Mesenchymal stem cell (in vitro differentiated cells and primary cell): Measurements from ENCODE around the gene WNT6.

ENCODE experiments used
- DNase-seq: peaks from one replicate; pipeline ENCODE4 v3.0.0-alpha.2; 2013
- H2AFZ ChIP-seq: one replicate; pipeline ENCODE4 v1.6.1; 2013; ENCODE audit warnings: low read depth, mild to moderate bottlenecking, control low read depth, inconsistent platforms, low read length, moderate library complexity
- H2AK5ac ChIP-seq: 2 replicates; pipeline ENCODE4 v1.6.1; 2013; ENCODE audit warnings: low read length, moderate library complexity, mild to moderate bottlenecking, inconsistent platforms; ENCODE audit not compliant: severe bottlenecking
- H2BK120ac ChIP-seq: one replicate; pipeline ENCODE4 v1.6.1; 2013; ENCODE audit warnings: low read depth, mild to moderate bottlenecking, inconsistent platforms, low read length, moderate library complexity
- H2BK12ac ChIP-seq, 2 experiments: one replicate each; pipeline ENCODE4 v1.6.1; 2013; ENCODE audit warnings: inconsistent platforms in 2 of 2, low read length in 2 of 2, mild to moderate bottlenecking in 2 of 2, moderate library complexity in 2 of 2, control low read depth in 1 of 2
- H2BK15ac ChIP-seq: one replicate; pipeline ENCODE4 v1.6.1; 2013; ENCODE audit warnings: mild to moderate bottlenecking, low read depth, inconsistent platforms; ENCODE audit not compliant: poor library complexity, severe bottlenecking
- H2BK5ac ChIP-seq: 2 replicates; pipeline ENCODE4 v1.6.1; 2013; ENCODE audit warnings: low read depth, mild to moderate bottlenecking, low read length, control low read depth, inconsistent platforms; ENCODE audit not compliant: poor library complexity, severe bottlenecking
- H3K14ac ChIP-seq, 2 experiments: one replicate each; pipeline ENCODE4 v1.6.1; 2013; ENCODE audit warnings: inconsistent platforms in 2 of 2, low read length in 2 of 2, control low read depth in 1 of 2, mild to moderate bottlenecking in 1 of 2, moderate library complexity in 1 of 2
- H3K18ac ChIP-seq, 2 experiments: one replicate each; pipeline ENCODE4 v1.6.1; 2013; ENCODE audit warnings: inconsistent platforms in 2 of 2, low read length in 2 of 2, control low read depth in 1 of 2, low read depth in 1 of 2, mild to moderate bottlenecking in 1 of 2
- H3K23ac ChIP-seq, 2 experiments: one replicate each; pipeline ENCODE4 v1.6.1; 2013; ENCODE audit warnings: inconsistent platforms in 2 of 2, low read length in 2 of 2, mild to moderate bottlenecking in 2 of 2, moderate library complexity in 2 of 2, control low read depth in 1 of 2
- H3K27ac ChIP-seq: 2 replicates; pipeline ENCODE4 v1.5.1; 2013; ENCODE audit warnings: mild to moderate bottlenecking, moderate library complexity, low read length, control low read depth, inconsistent platforms; ENCODE audit not compliant: poor library complexity, severe bottlenecking
- H3K27me3 ChIP-seq, 2 experiments: 2 replicates each; pipeline versions ENCODE4 v1.6.1 to v1.7.0; 2013; ENCODE audit warnings: low read length in 2 of 2, mild to moderate bottlenecking in 2 of 2, moderate library complexity in 2 of 2, control low read depth in 1 of 2, inconsistent platforms in 1 of 2; ENCODE audit not compliant: control insufficient read depth in 1 of 2, insufficient read depth in 1 of 2
- H3K36me3 ChIP-seq, 2 experiments: 2 replicates each; pipeline versions ENCODE4 v1.6.1 to v1.7.0; 2013; ENCODE audit warnings: low read length in 2 of 2, control low read depth in 1 of 2, inconsistent platforms in 1 of 2, low read depth in 1 of 2, mild to moderate bottlenecking in 1 of 2; ENCODE audit not compliant: insufficient read depth in 2 of 2, control insufficient read depth in 1 of 2
- H3K4ac ChIP-seq, 2 experiments: one replicate each; pipeline ENCODE4 v1.6.1; 2013; ENCODE audit warnings: inconsistent platforms in 2 of 2, low read length in 2 of 2, mild to moderate bottlenecking in 2 of 2, moderate library complexity in 2 of 2, control low read depth in 1 of 2, low read depth in 1 of 2
- H3K4me1 ChIP-seq: 2 replicates; pipeline ENCODE4 v1.6.1; 2013; ENCODE audit warnings: low read depth, low read length, control low read depth; ENCODE audit not compliant: control insufficient read depth, insufficient read depth
- H3K4me2 ChIP-seq: 2 replicates; pipeline ENCODE4 v1.6.1; 2013; ENCODE audit warnings: low read length, mild to moderate bottlenecking, inconsistent platforms; ENCODE audit not compliant: poor library complexity, severe bottlenecking
- H3K4me3 ChIP-seq, 2 experiments: 2 replicates each; pipeline versions ENCODE4 v1.5.1 to v1.7.0; 2013; ENCODE audit warnings: low read length in 2 of 2, mild to moderate bottlenecking in 2 of 2, control low read depth in 1 of 2, low read depth in 1 of 2; ENCODE audit not compliant: insufficient read depth in 1 of 2
- H3K79me1 ChIP-seq: replicated peaks from 2 replicates; pipeline ENCODE4 v1.6.1; 2013; ENCODE audit warnings: mild to moderate bottlenecking, control low read depth, low read length, inconsistent platforms; ENCODE audit not compliant: poor library complexity, severe bottlenecking
- H3K9ac ChIP-seq: 2 replicates; pipeline ENCODE4 v1.7.0; 2013; ENCODE audit warnings: mild to moderate bottlenecking, low read length, moderate library complexity
- H3K9me3 ChIP-seq: 2 replicates; pipeline ENCODE4 v1.7.0; 2013; ENCODE audit warnings: mild to moderate bottlenecking, low read length; ENCODE audit not compliant: control insufficient read depth
- H4K8ac ChIP-seq: one replicate; pipeline ENCODE4 v1.6.1; 2013; ENCODE audit warnings: inconsistent platforms, mild to moderate bottlenecking, low read length, moderate library complexity
- H4K91ac ChIP-seq: one replicate; pipeline ENCODE4 v1.6.1; 2013; ENCODE audit warnings: mild to moderate bottlenecking, low read length, inconsistent platforms
- WGBS: methylation state at CpG from one replicate; pipeline ENCODE4 v1.1.7; 2013; ENCODE audit warnings: mixed read lengths; 5-methylcytosine and 5-hydroxymethylcytosine counted together

WNT6 gene

GRCh38 chr2:218857371-218858137 lies 2.1 kb upstream of the WNT6 start:
- Histone ChIP-seq H3K4me2 (no peak overlapping the region), H2BK120ac (no peak overlapping the region), H3K4me1 (peaks cover 25% of the 10 kb centered on the region), H3K14ac (no peak overlapping the region), H2AFZ (no peak overlapping the region), H3K27me3 (peaks cover 85 to 93% of the 10 kb centered on the region in 2 experiments), H4K8ac (no peak overlapping the region), H2BK12ac (no peak overlapping the region), H2BK5ac (no peak overlapping the region), H2BK15ac (no peak overlapping the region), H3K27ac (no peak overlapping the region), H2AK5ac (no peak overlapping the region), H3K4me3 (no peak overlapping the region), H3K9ac (no peak overlapping the region), H3K36me3 (no peaks in the 10 kb centered on the region), H3K4ac (no peak overlapping the region), H3K9me3 (no peaks in the 10 kb centered on the region), H4K91ac (no peak overlapping the region), H3K18ac (no peak overlapping the region), H3K79me1 (no peaks in the 10 kb centered on the region), H3K23ac (no peak overlapping the region)
- WGBS = 28% methylated on average over 7 of the region's 10 CpGs
- no peak for DNase-seq

DNA sequence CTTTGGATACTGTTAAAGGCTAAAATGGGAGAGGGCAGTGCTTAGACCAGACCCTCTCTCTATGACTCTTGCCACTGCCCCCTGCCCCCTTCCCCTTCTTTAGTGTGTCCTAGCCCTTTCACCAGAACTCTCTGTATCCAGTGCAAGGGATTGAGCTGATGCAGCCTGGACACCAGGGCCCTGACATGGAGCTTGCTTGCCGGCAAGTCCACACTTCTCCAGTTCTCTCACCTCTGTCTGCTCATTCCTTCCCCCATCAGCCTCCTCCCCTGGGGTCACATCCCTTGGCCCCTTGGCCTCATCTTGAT lies 1.5 kb upstream of the WNT6 start:
- H3K4ac ChIP-seq = no peak overlapping the region
- H3K79me1 ChIP-seq = no peaks in the 10 kb centered on the region
- no peak overlapping the region for H3K9ac ChIP-seq
- H3K4me1 ChIP-seq = peaks cover 25% of the 10 kb centered on the region
- no peak for DNase-seq
- no peak overlapping the region for H3K18ac ChIP-seq
- H3K4me2 ChIP-seq = no peak overlapping the region
- no peaks in the 10 kb centered on the region for H3K36me3 ChIP-seq
- peaks cover 85 to 93% of the 10 kb centered on the region in 2 experiments for H3K27me3 ChIP-seq
- no peak overlapping the region for H2AK5ac ChIP-seq
- H2BK12ac ChIP-seq = no peak overlapping the region
- no peak overlapping the region for H4K8ac ChIP-seq
- no peak overlapping the region for H2AFZ ChIP-seq
- H2BK5ac ChIP-seq = no peak overlapping the region
- no peaks in the 10 kb centered on the region for H3K9me3 ChIP-seq
- no peak overlapping the region for H3K27ac ChIP-seq
- no peak overlapping the region for H3K23ac ChIP-seq
- no peak overlapping the region for H3K14ac ChIP-seq
- no peak overlapping the region for H2BK15ac ChIP-seq
- WGBS = 27% methylated on average over 1 of the region's 1 CpG
- H3K4me3 ChIP-seq = no peak overlapping the region
- no peak overlapping the region for H4K91ac ChIP-seq
- H2BK120ac ChIP-seq = no peak overlapping the region

- no peak overlapping the region for H3K27ac ChIP-seq
- no peak overlapping the region for H3K9ac ChIP-seq
- no peaks in the 10 kb centered on the region for H3K9me3 ChIP-seq
- H2BK120ac ChIP-seq = no peak overlapping the region
- H4K8ac ChIP-seq = no peak overlapping the region
- 3% methylated on average over 45 of the region's 51 CpGs for WGBS
- H3K4me1 ChIP-seq = peaks cover 21% of the 10 kb centered on the region
- no peak overlapping the region for H2AFZ ChIP-seq
- no peaks in the 10 kb centered on the region for H3K79me1 ChIP-seq
- H2AK5ac ChIP-seq = no peak overlapping the region
- peaks cover 83 to 92% of the 10 kb centered on the region in 2 experiments for H3K27me3 ChIP-seq
- peak overlapping the region in 1 of 2 experiments; percentile 26 for H3K23ac ChIP-seq
- no peak overlapping the region for H3K18ac ChIP-seq
- peak overlapping the region; percentile 34 for H2BK15ac ChIP-seq
- no peak overlapping the region for H2BK5ac ChIP-seq
- no peak overlapping the region for H2BK12ac ChIP-seq
- H3K4me2 ChIP-seq = peak overlapping the region; percentile 39
- no peak overlapping the region for H3K14ac ChIP-seq
- H3K36me3 ChIP-seq = no peaks in the 10 kb centered on the region
- no peak overlapping the region for H3K4me3 ChIP-seq
- H4K91ac ChIP-seq = no peak overlapping the region
- DNase-seq = no peak
- H3K4ac ChIP-seq = no peak overlapping the region
These were observed 692 bp upstream of the WNT6 start for GRCh38 chr2:218858671-218859555.
